GM06990 (cell line): ENCODE measurements around the gene PRUNE2.

Source experiments
- DNase-seq: peaks from one replicate; pipeline ENCODE4 v3.0.0-alpha.2; 2011; ENCODE audit not compliant: insufficient read length; ENCODE audit errors: extremely low read depth
- H3K27me3 ChIP-seq: replicated peaks from 2 replicates; pipeline ENCODE4 v1.6.0; 2011; ENCODE audit warnings: low read length; ENCODE audit not compliant: control insufficient read depth, insufficient read depth
- H3K36me3 ChIP-seq: 2 replicates; pipeline ENCODE4 v1.5.1; 2011; ENCODE audit warnings: low read length; ENCODE audit not compliant: control insufficient read depth, insufficient read depth
- H3K4me3 ChIP-seq: replicated peaks from 2 replicates; pipeline ENCODE4 v1.5.1; 2011; ENCODE audit warnings: low read depth, mild to moderate bottlenecking, control low read depth, low read length
- CTCF ChIP-seq: IDR thresholded peaks from 2 replicates; pipeline ENCODE4 v1.5.1; 2011; ENCODE audit warnings: low read length, control low read depth, mild to moderate bottlenecking, inconsistent platforms; ENCODE audit not compliant: insufficient read depth, poor library complexity, severe bottlenecking

PRUNE2 gene

GRCh38 chr9:76906647-76906975, 697 bp upstream of the PRUNE2 start:
- H3K27me3 ChIP-seq, result peaks cover 3% of the 10 kb centered on the region; the same call in 1 of the 2 replicates
- no peak for TF ChIP-seq CTCF
- H3K4me3 ChIP-seq, result no peak overlapping the region
- H3K36me3 ChIP-seq, result no peaks in the 10 kb centered on the region
- DNase-seq, result no peak

DNA sequence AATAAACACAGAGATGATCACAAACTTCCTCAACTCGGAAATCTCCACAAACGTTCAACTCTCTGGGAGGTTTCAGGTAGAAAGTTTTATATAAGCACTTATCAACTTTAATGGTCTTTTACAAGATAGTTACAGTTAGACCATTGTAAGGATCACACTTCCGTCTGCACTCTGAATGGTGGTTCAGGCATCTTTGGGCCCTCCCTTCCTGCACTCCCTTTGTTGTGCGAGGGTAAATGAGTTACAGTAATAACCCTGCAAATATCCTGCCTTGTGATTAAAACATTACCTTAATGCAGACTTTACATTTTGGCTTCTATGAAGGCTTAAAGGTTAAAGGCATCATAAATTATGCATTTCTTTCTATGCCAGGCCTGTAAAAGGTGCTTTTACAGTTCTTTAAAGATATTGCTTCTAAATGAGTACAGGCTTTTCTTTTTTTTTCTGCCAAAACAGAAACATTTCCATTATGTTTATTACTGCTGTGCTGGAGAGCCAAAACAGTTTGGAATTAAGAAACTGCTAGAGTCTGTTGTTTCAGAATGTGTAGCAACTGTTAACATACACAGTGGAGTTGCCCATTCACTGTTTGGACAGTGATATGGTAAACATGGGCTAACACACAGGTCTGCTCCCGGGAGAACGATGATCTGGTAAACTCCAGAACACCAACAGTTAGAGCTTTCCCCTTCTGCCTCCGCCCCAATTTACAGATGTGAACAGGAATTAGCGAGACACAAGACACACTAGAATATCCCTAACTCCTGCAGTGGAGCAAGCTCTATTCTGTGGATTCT, 1.1 kb downstream of the PRUNE2 start:
- Histone ChIP-seq H3K36me3 (no peaks in the 10 kb centered on the region), H3K27me3 (peaks cover 6% of the 10 kb centered on the region), H3K4me3 (no peak overlapping the region)
- DNase-seq, result no peak
- TF ChIP-seq CTCF, result no peak

- peaks cover 7% of the 10 kb centered on the region for H3K27me3 ChIP-seq
- no peak for TF ChIP-seq CTCF
- H3K4me3 ChIP-seq, result no peak overlapping the region
- no peak for DNase-seq
- H3K36me3 ChIP-seq, result no peaks in the 10 kb centered on the region
These were observed 3.5 kb downstream of the PRUNE2 start for GRCh38 chr9:76902395-76902794.

GRCh38 chr9:76901801-76902200, 4.1 kb downstream of the PRUNE2 start:
- Histone ChIP-seq H3K36me3 (no peaks in the 10 kb centered on the region), H3K4me3 (no peak overlapping the region), H3K27me3 (peaks cover 5% of the 10 kb centered on the region)
- no peak for DNase-seq
- no peak for TF ChIP-seq CTCF

GRCh38 chr9:76900884-76901440, 5.0 kb downstream of the PRUNE2 start:
- peaks cover 5% of the 10 kb centered on the region for H3K27me3 ChIP-seq
- no peak for DNase-seq
- no peaks in the 10 kb centered on the region for H3K36me3 ChIP-seq
- no peak overlapping the region for H3K4me3 ChIP-seq
- TF ChIP-seq CTCF, result no peak
